Right lobe of liver (tissue), 6 donors: ENCODE results near the gene WNT7A. TPM values are rescaled to one million over a fixed set of nuclear protein-coding genes. Genes with fewer than 3 reads are reported as not detected.
"Not testable (repeated sequence)": the region's sequence is repeated elsewhere in the genome, so short reads cannot be mapped to it uniquely, and the experiment has no call there.

Experiments used
- ATAC-seq, 4 donors: fragments of 200-7000 bp; cut with Tn5 transposase; one replicate each; pipeline ENCODE4 v1.9.1; 2020; ENCODE audit warnings: mild to moderate bottlenecking in 4 of 4, moderate library complexity in 4 of 4
- DNase-seq, 3 donors: peaks; one replicate each; pipeline ENCODE4 v3.0.0-alpha.2; 2020
- H3K27ac ChIP-seq, 3 donors: fragments of 200-600 bp; one replicate each; pipeline ENCODE4 v1.8.0; 2022
- H3K27me3 ChIP-seq, 2 donors: fragments of 200-600 bp; one replicate each; pipeline ENCODE4 v1.8.0; 2022
- H3K36me3 ChIP-seq, 4 donors: fragments of 200-600 bp; sonication (generic) in 1 of 4; one replicate each; pipeline versions ENCODE4 v1.5.1 to v1.8.0; 2017 to 2022; ENCODE audit warnings: control low read depth in 1 of 4
- H3K4me1 ChIP-seq, 4 donors: fragments of 200-600 bp; sonication (generic) in 1 of 4; one replicate each; pipeline versions ENCODE4 v1.5.1 to v1.8.0; 2017 to 2022; ENCODE audit warnings: control low read depth in 1 of 4
- H3K4me3 ChIP-seq, 3 donors: fragments of 200-600 bp; one replicate each; pipeline ENCODE4 v1.8.0; 2022
- H3K9me3 ChIP-seq, 4 donors: fragments of 200-600 bp; sonication (generic) in 1 of 4; one replicate each; pipeline versions ENCODE4 v1.5.1 to v1.8.0; 2017 to 2022; ENCODE audit warnings: control low read depth in 1 of 4
- POLR2A ChIP-seq: fragments of 450-650 bp; IDR thresholded peaks from one replicate; pipeline ENCODE4 v1.6.1; 2017; ENCODE audit warnings: antibody characterized with exemption, mild to moderate bottlenecking
- WGBS: methylation state at CpG from one replicate; pipeline ENCODE4 v1.1.6; 2018; ENCODE audit warnings: low coverage, low lambda C conversion rate; ENCODE audit not compliant: insufficient coverage; ENCODE audit errors: missing lambda C conversion rate; 5-methylcytosine and 5-hydroxymethylcytosine counted together
- intact Hi-C, 2 donors: fragments of 100-400 bp; cut with DNase I; formaldehyde crosslinking; loops; one replicate each; pipeline versions ENCODE4 v1.11.2 to v1.14.1; 2022
- long read RNA-seq: library from polyadenylated mRNA; unstranded; transcript quantifications from one replicate; pipeline ENCODE4 v2.0.0, GENCODE V29; 2019
- total RNA-seq, 6 experiments: library from RNA; depleted of rRNA in 2 of 6; stranded (reverse); fragments of >200 nt in 2 of 6; fragmentation: NEBNext Ultra II Directional in 3 of 6; extraction: Animal tissue kit (Norgen Biotek cat#: 25700) in 3 of 6; gene quantifications; one replicate each; pipeline versions ENCODE4 v1.1.0 to v1.2.4, GENCODE V29; 2016 to 2023
- TF ChIP-seq, protein P1 (sequence below), 4 donors: fragments of 200-600 bp in 3 of 4; fragments of 450-650 bp in 1 of 4; IDR thresholded peaks; one replicate each; pipeline versions ENCODE4 v1.5.1 to v1.8.0; 2016 to 2022; ENCODE audit warnings: antibody characterized with exemption in 4 of 4, mild to moderate bottlenecking in 2 of 4
- donor health status: DM: no; HTN: yes; CAD: no.
- donor health status: DM: no; HTN: no; CAD: no.
- donor health status: DM: no; HTN: no; CAD: no.
- donor health status: DM: no; HTN: yes; CAD: no.
- donor health status: DM: no; HTN: yes; CAD: no.

The WNT7A gene
- total RNA-seq: not detected
- long read RNA-seq: 0 reads

DNA sequence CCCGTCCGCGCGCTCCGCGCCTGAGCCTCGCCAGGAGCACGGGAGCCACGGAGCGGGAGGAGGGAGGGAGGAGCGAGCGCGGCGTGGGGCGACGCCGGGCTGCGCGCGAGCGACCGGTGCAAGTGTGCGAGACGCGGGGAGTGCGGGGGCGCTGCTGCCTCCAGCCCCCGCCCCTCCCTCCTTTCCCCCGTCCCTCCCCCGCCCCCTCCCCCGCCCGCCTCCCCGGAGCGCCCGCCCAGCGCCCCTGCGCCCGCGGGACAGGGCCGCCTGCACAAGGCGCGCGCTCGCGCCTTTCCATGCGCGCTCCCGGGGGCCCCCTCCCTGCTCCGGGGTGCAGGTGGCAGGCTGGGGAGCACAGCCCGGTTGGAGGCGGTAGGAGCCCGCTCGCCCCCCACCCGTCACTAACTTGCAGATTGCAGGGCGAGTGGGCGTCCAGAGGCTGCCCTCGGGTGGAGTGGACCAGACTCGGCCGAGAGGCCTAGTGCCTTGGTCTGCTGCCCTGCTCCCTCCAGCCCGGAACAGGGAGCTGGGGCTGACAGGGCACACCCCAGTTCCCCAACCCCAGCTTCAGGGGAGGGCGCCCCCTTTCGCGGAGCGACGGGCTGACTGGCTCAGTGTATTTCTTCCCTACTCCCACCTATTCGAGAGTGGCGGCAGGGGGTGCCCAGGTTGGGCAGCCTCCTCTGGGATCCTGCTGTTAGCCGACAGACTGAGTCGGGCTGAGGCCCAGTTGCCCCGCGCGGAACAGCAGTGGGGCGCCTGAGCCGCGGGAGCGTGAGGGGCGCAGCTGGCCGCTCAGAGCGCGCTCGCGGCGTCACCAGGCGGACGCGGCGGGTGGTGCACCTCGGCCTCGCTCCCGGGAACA is at the start of gene WNT7A:
TSS of gene WNT7A (minus strand) at position 126 of the 865 bp plus-strand sequence. CDS start 255 bp downstream, outside the sequence.
- H3K27me3 ChIP-seq: peaks cover 16 to 32% of the 10 kb centered on the region in 2 donors
- peaks cover 0 to 10% (median 0%) of the 10 kb centered on the region in 4 donors for H3K4me1 ChIP-seq
- H3K36me3 ChIP-seq: no peaks in the 10 kb centered on the region
- no peak within 1 kb of the TSS for H3K27ac ChIP-seq
- intact Hi-C loops: loop anchor here in 1 of 2 donors (10.0 kb wide), 1 partner anchor 225 kb away; no protein-coding TSS in a partner anchor
- no peak for TF ChIP-seq POLR2A
- TF ChIP-seq, protein P1, sequence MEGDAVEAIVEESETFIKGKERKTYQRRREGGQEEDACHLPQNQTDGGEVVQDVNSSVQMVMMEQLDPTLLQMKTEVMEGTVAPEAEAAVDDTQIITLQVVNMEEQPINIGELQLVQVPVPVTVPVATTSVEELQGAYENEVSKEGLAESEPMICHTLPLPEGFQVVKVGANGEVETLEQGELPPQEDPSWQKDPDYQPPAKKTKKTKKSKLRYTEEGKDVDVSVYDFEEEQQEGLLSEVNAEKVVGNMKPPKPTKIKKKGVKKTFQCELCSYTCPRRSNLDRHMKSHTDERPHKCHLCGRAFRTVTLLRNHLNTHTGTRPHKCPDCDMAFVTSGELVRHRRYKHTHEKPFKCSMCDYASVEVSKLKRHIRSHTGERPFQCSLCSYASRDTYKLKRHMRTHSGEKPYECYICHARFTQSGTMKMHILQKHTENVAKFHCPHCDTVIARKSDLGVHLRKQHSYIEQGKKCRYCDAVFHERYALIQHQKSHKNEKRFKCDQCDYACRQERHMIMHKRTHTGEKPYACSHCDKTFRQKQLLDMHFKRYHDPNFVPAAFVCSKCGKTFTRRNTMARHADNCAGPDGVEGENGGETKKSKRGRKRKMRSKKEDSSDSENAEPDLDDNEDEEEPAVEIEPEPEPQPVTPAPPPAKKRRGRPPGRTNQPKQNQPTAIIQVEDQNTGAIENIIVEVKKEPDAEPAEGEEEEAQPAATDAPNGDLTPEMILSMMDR (IDR thresholded peaks at IDR 0.05): peak in 3 of 4 donors; percentile 24 to 41 (median 34)
- peak within 1 kb of the TSS in 1 of 3 donors; percentile 26 for H3K4me3 ChIP-seq
- WGBS: 6% methylated on average over 13 of the region's 90 CpGs
- H3K9me3 ChIP-seq: no peaks in the 10 kb centered on the region
- peak in 3 of 4 donors; percentile 25 to 37 (median 28) for ATAC-seq
- DNase-seq: no peak

GRCh38 chr3:13928741-13929140 is 48.9 kb upstream of the WNT7A start:
- ATAC-seq, H3K9me3 ChIP-seq, intact Hi-C loops, H3K36me3 ChIP-seq, DNase-seq, H3K4me3 ChIP-seq, H3K27ac ChIP-seq, H3K4me1 ChIP-seq, H3K27me3 ChIP-seq: not testable (repeated sequence)
- 67% methylated on average over 1 of the region's 1 CpG for WGBS

DNA sequence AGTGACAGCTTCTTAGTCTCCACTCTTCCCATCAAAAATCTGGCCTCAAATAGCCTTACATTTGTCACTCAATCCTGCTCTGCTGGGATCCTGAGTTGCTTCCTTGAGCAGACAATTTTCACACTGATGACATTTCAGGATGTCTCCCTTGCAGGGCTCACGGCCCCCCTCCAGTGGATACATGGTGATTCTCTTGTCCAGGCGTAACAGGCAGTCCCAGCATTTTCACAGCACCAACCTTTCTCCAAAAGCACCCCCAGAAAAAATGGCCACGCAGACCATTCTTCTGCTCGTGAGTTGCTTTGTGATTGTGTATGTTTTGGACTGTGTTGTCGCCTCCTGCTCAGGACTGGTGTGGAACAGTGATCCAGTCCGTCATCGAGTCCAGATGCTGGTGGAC is 47.4 kb upstream of the WNT7A start:
- DNase-seq: no peak
- Histone ChIP-seq H3K27me3 (no peaks in the 10 kb centered on the region), H3K4me3 (no peak overlapping the region), H3K36me3 (no peaks in the 10 kb centered on the region), H3K9me3 (no peaks in the 10 kb centered on the region), H3K27ac (no peak overlapping the region), H3K4me1 (no peaks in the 10 kb centered on the region)
- ATAC-seq: no peak
- TF ChIP-seq, protein P1 (IDR thresholded peaks at IDR 0.05): peak in 1 of 4 donors; percentile 4
- TF ChIP-seq POLR2A: no peak
- intact Hi-C loops: no loop called here
- 70% methylated on average over 7 of the region's 7 CpGs for WGBS

- DNase-seq (no peak), ATAC-seq (no peak)
- no peaks in the 10 kb centered on the region for H3K36me3 ChIP-seq
- H3K27ac ChIP-seq: no peak overlapping the region
- 54% methylated on average over 1 of the region's 1 CpG for WGBS
- no peak overlapping the region for H3K4me3 ChIP-seq
- intact Hi-C loops: no loop called here
- H3K9me3 ChIP-seq: peaks cover 3 to 11% (median 4%) of the 10 kb centered on the region in 4 donors
- no peaks in the 10 kb centered on the region for H3K4me1 ChIP-seq
- TF ChIP-seq, protein P1 (IDR thresholded peaks at IDR 0.05): no peak
- TF ChIP-seq POLR2A: no peak
- no peaks in the 10 kb centered on the region for H3K27me3 ChIP-seq
These were observed 36.5 kb upstream of the WNT7A start for GRCh38 chr3:13916375-13916774.

DNA sequence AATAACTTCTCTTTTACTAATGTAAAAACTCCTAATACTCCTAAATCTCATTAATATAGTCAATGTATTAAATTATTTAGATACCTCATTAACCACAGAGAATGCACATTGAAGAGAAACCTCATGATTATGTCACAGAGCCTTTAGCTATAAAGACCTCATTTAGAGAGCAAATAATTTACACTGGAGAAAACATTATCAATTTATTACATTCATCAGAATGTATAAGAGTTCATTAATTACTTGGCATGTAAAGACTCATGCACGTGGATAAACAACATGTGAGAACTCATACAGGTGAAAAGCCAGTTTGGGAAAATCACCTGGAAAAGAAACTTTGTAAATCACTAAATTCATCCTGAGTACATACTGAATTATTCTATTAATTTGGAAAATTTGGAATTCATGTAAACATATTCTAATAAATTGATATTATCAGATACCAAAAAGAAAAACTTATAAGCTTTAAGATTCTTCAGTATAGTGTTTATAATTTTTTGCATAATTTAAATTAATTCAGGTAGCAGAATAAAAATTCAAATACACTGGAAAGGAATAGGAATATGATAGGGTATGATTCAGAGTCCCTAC is 22.9 kb upstream of the WNT7A start:
- TF ChIP-seq, protein P1 (IDR thresholded peaks at IDR 0.05): no peak
- no peak for TF ChIP-seq POLR2A
- Histone ChIP-seq H3K9me3 (peaks cover 0 to 35% (median 10%) of the 10 kb centered on the region in 4 donors), H3K27ac (no peak overlapping the region), H3K4me3 (no peak overlapping the region), H3K27me3 (no peaks in the 10 kb centered on the region), H3K4me1 (no peaks in the 10 kb centered on the region), H3K36me3 (no peaks in the 10 kb centered on the region)
- intact Hi-C loops: no loop called here
- DNase-seq (no peak), ATAC-seq (no peak)
- WGBS: 43% methylated on average over 1 of the region's 1 CpG
